H1 (cell line): Measurements from ENCODE around the gene KLF9.

Experiments
- PHF8 ChIP-seq: fragments of 200-600 bp; sonication (generic); conservative IDR thresholded peaks from 2 replicates; pipeline ENCODE4 v1.7.1; 2012; ENCODE audit warnings: low read depth, mild to moderate bottlenecking, inconsistent platforms, low read length, moderate library complexity
- RAD21 ChIP-seq, 2 experiments: IDR thresholded peaks in 1 of 2; conservative IDR thresholded peaks in 1 of 2; 2 replicates each; pipeline ENCODE4 v1.6.1; 2011; ENCODE audit warnings: low read depth in 2 of 2, low read length in 2 of 2, improper control_type of control experiment in 1 of 2, inconsistent platforms in 1 of 2, mild to moderate bottlenecking in 1 of 2, moderate library complexity in 1 of 2
- RFX5 ChIP-seq: IDR thresholded peaks from 2 replicates; pipeline ENCODE4 v1.6.1; 2011; ENCODE audit warnings: low read depth, low read length, improper control_type of control experiment, borderline replicate concordance
- SIN3A ChIP-seq, 2 experiments: IDR thresholded peaks in 1 of 2; conservative IDR thresholded peaks in 1 of 2; 2 replicates each; pipeline ENCODE4 v1.6.1; 2011 to 2012; ENCODE audit warnings: low read length in 2 of 2, improper control_type of control experiment in 1 of 2, low read depth in 1 of 2, mild to moderate bottlenecking in 1 of 2
- TAF1 ChIP-seq: IDR thresholded peaks from 2 replicates; pipeline ENCODE4 v1.6.1; 2011; ENCODE audit warnings: mild to moderate bottlenecking, low read depth, low read length
- TF ChIP-seq, protein P1 (sequence below), 3 experiments: IDR thresholded peaks; 1 replicate in 2 of 3; 2 replicates in 1 of 3; pipeline versions ENCODE4 v1.5.1 to v1.6.1; 2011; ENCODE audit warnings: low read length in 3 of 3, mild to moderate bottlenecking in 3 of 3, inconsistent platforms in 2 of 3, low read depth in 1 of 3, moderate library complexity in 1 of 3; ENCODE audit not compliant: insufficient read depth in 1 of 3; ENCODE audit errors: control extremely low read depth in 1 of 3

GRCh38 chr9:70438341-70438928 lies 24.0 kb upstream of the KLF9 start:
- TF ChIP-seq, protein P1, sequence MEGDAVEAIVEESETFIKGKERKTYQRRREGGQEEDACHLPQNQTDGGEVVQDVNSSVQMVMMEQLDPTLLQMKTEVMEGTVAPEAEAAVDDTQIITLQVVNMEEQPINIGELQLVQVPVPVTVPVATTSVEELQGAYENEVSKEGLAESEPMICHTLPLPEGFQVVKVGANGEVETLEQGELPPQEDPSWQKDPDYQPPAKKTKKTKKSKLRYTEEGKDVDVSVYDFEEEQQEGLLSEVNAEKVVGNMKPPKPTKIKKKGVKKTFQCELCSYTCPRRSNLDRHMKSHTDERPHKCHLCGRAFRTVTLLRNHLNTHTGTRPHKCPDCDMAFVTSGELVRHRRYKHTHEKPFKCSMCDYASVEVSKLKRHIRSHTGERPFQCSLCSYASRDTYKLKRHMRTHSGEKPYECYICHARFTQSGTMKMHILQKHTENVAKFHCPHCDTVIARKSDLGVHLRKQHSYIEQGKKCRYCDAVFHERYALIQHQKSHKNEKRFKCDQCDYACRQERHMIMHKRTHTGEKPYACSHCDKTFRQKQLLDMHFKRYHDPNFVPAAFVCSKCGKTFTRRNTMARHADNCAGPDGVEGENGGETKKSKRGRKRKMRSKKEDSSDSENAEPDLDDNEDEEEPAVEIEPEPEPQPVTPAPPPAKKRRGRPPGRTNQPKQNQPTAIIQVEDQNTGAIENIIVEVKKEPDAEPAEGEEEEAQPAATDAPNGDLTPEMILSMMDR (IDR thresholded peaks at IDR 0.05; ENCODE audit: control extremely low read depth in 1 of 3, insufficient read depth in 1 of 3, low read depth in 1 of 3, low read length in 3 of 3), result no peak
- TF ChIP-seq PHF8, result no peak
- TF ChIP-seq RAD21 (IDR thresholded peaks at IDR 0.05 in 1 of 2, conservative IDR thresholded peaks at IDR 0.05 in 1 of 2; ENCODE audit: low read depth in 2 of 2, low read length in 2 of 2), result no peak
- TF ChIP-seq RFX5, result no peak
- TF ChIP-seq TAF1, result no peak
- no peak for TF ChIP-seq SIN3A (conservative IDR thresholded peaks at IDR 0.05 in 1 of 2, IDR thresholded peaks at IDR 0.05 in 1 of 2; ENCODE audit: low read depth in 1 of 2, low read length in 2 of 2)
